ENCODE measurements around the gene CRADD. TPM values are rescaled to one million over a fixed set of nuclear protein-coding genes. Genes with fewer than 3 reads are reported as not detected.

Gene CRADD
- total and polyA plus RNA-seq, 4 donors: 6.3 to 28.9 (median 16.6) TPM

DNA sequence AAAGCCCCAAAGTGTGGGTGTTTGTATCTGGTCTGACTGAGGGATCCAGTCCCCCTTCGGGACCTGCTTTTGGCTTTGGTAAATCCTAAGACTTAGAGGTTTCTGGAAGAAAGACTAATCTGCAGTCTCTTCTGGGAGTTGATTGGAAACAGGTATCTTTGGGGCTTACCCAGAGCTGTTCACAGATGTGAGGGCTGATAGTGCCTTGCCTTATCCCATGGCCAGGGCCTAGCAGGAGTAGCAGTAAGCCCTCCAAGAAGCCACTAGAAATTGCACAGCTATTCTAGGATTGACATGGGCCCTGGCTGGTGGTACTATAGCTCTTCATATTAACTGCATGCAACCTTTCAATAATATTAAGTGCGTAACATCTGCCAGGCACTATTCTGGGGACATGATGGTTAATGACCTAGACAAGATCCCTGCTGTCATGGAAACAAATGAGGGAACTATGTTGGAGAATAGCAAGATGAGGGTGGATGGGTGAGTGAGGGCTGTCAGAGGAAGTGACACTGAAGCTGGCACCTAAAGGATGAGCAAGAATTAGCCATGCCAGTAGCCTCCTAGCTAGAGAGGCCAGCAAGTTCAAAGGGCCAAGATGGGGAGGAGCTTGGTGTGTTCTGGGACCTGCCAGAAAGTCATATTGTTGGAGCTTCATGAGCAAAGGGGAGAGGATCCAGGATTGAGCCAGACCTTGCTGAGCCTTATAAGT, 71.7 kb downstream of the CRADD start:
- Histone ChIP-seq H3K27ac (ENCODE audit: low read depth in 1 of 2, low read length in 1 of 2) (no peak overlapping the region), H3K36me3 (ENCODE audit: control insufficient read depth in 4 of 4, insufficient read depth in 4 of 4, low read length in 4 of 4) (no peaks in the 10 kb centered on the region), H3K4me1 (ENCODE audit: control insufficient read depth in 5 of 5, insufficient read depth in 5 of 5, low read length in 5 of 5) (peaks cover 0 to 24% (median 8%) of the 10 kb centered on the region in 5 donors), H3K27me3 (ENCODE audit: control insufficient read depth in 3 of 3, insufficient read depth in 3 of 3, low read length in 2 of 3) (no peaks in the 10 kb centered on the region), H3K4me3 (no peak overlapping the region), H3K9ac (ENCODE audit: insufficient read depth in 1 of 2, low read length in 2 of 2) (no peak overlapping the region), H3K9me3 (ENCODE audit: control insufficient read depth in 4 of 4, insufficient read depth in 3 of 4, low read length in 3 of 4) (peaks cover 0 to 1% (median 0%) of the 10 kb centered on the region in 4 donors)
- WGBS, 2 donors: 96 to 98% methylated on average over 2 of the region's 2 CpGs
- DNase-seq (no peak), ATAC-seq (ENCODE audit: insufficient read depth, low FRiP score) (no peak)
- no peak for TF ChIP-seq CTCF (IDR thresholded peaks at IDR 0.05; ENCODE audit: control extremely low read depth, extremely low read depth)

- H3K9ac ChIP-seq (ENCODE audit: insufficient read depth in 1 of 2, low read length in 2 of 2): no peak overlapping the region
- TF ChIP-seq CTCF (IDR thresholded peaks at IDR 0.05; ENCODE audit: control extremely low read depth, extremely low read depth): no peak
- ATAC-seq (ENCODE audit: insufficient read depth, low FRiP score) (no peak), DNase-seq (no peak)
- no peaks in the 10 kb centered on the region for H3K36me3 ChIP-seq (ENCODE audit: control insufficient read depth in 4 of 4, insufficient read depth in 4 of 4, low read length in 4 of 4)
- WGBS, 2 donors: 51 to 66% methylated on average over 2 of the region's 2 CpGs
- no peak overlapping the region for H3K27ac ChIP-seq (ENCODE audit: low read depth in 1 of 2, low read length in 1 of 2)
- H3K27me3 ChIP-seq (ENCODE audit: control insufficient read depth in 3 of 3, insufficient read depth in 3 of 3, low read length in 2 of 3): no peaks in the 10 kb centered on the region
- no peak overlapping the region for H3K4me3 ChIP-seq
- peaks cover 0 to 24% (median 7%) of the 10 kb centered on the region in 5 donors for H3K4me1 ChIP-seq (ENCODE audit: control insufficient read depth in 5 of 5, insufficient read depth in 5 of 5, low read length in 5 of 5)
- H3K9me3 ChIP-seq (ENCODE audit: control insufficient read depth in 4 of 4, insufficient read depth in 3 of 4, low read length in 3 of 4): peaks cover 0 to 4% (median 0%) of the 10 kb centered on the region in 4 donors
These were observed 72.3 kb downstream of the CRADD start for GRCh38 chr12:93749515-93749914.

GRCh38 chr12:93750056-93750455, 72.9 kb downstream of the CRADD start:
- no peaks in the 10 kb centered on the region for H3K36me3 ChIP-seq (ENCODE audit: control insufficient read depth in 4 of 4, insufficient read depth in 4 of 4, low read length in 4 of 4)
- DNase-seq (no peak), ATAC-seq (ENCODE audit: insufficient read depth, low FRiP score) (no peak)
- no peak overlapping the region for H3K9ac ChIP-seq (ENCODE audit: insufficient read depth in 1 of 2, low read length in 2 of 2)
- peaks cover 0 to 4% (median 0%) of the 10 kb centered on the region in 4 donors for H3K9me3 ChIP-seq (ENCODE audit: control insufficient read depth in 4 of 4, insufficient read depth in 3 of 4, low read length in 3 of 4)
- H3K4me1 ChIP-seq (ENCODE audit: control insufficient read depth in 5 of 5, insufficient read depth in 5 of 5, low read length in 5 of 5): peaks cover 0 to 24% (median 7%) of the 10 kb centered on the region in 5 donors
- WGBS, 2 donors: 90 to 94% methylated on average over 6 of the region's 6 CpGs
- no peak for TF ChIP-seq CTCF (IDR thresholded peaks at IDR 0.05; ENCODE audit: control extremely low read depth, extremely low read depth)
- H3K27ac ChIP-seq (ENCODE audit: low read depth in 1 of 2, low read length in 1 of 2): no peak overlapping the region
- H3K4me3 ChIP-seq: no peak overlapping the region
- H3K27me3 ChIP-seq (ENCODE audit: control insufficient read depth in 3 of 3, insufficient read depth in 3 of 3, low read length in 2 of 3): no peaks in the 10 kb centered on the region

Data from lung (tissue), 12 donors.